Measurements from ENCODE around the gene KLK4. TPM values are rescaled to one million over a fixed set of nuclear protein-coding genes. Genes with fewer than 3 reads are reported as not detected.
A peak's percentile ranks its signal among the peaks of the same experiment; 100 is the strongest.
"Not testable (repeated sequence)": the region's sequence is repeated elsewhere in the genome, so short reads cannot be mapped to it uniquely, and the experiment has no call there.

KLK4 gene
- total RNA-seq, 2 experiments from 2014 or later, result not detected

DNA sequence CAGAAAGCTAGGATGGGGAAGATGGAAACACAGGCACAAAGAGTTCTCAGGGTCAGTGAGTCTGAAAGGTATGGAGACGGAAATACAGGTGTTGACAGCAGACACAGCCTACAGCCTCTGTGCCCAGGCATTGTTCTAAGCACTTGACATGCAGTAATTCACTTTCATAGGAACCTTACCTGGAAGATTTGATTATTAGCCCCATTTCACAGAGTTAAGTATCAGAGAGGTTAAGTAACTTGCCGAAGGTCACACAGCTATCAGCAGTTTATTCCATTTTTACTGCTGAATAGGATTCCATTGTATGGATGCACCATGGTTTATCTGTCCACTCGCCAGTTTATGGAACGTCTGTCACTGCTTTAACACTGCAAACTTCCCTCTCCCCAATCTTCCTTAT is 13.2 kb downstream of the KLK4 start:
- H3K27me3 Mint-ChIP-seq, result peaks cover 27% of the 10 kb centered on the region
- peaks cover 4% of the 10 kb centered on the region for H3K4me1 Mint-ChIP-seq

DNA sequence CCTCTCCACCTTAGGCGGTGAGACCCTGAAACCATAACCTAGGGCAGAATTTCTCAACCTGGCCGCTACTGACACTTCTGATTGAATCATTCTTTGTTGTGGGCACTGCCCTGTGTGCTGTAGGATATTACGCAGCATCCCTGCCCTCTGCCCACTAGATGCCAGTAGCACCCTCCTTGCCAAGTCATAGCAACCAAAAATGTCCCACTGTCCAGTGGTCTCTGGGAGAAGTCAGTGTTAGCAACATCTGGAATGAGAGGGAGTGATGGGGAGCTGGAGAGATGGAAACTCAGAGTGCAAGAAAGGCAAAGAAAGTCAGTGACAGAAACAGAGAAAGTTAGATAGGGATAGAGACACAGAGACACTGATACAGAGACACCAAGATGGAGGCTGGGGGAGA is 13.6 kb downstream of the KLK4 start:
- Mint-ChIP-seq H3K27ac (no peak overlapping the region), H3K36me3 (peaks cover 2% of the 10 kb centered on the region), H3K4me3 (no peak overlapping the region), H3K27me3 (peaks cover 27% of the 10 kb centered on the region), H3K4me1 (peaks cover 4% of the 10 kb centered on the region), H3K9me3 (peaks cover 5% of the 10 kb centered on the region)
- no peak for DNase-seq

More for the DNA sequence above, 13.2 kb downstream of the KLK4 start:
- no peak overlapping the region for H3K27ac Mint-ChIP-seq
- DNase-seq, result no peak
- peaks cover 2% of the 10 kb centered on the region for H3K36me3 Mint-ChIP-seq
- H3K4me3 Mint-ChIP-seq, result no peak overlapping the region
- H3K9me3 Mint-ChIP-seq, result peaks cover 5% of the 10 kb centered on the region

GRCh38 chr19:50897191-50897607 is 14.0 kb downstream of the KLK4 start:
- peaks cover 5% of the 10 kb centered on the region for H3K9me3 Mint-ChIP-seq
- H3K4me1 Mint-ChIP-seq, result peaks cover 4% of the 10 kb centered on the region
- peaks cover 29% of the 10 kb centered on the region for H3K27me3 Mint-ChIP-seq
- no peak for DNase-seq
- H3K27ac Mint-ChIP-seq, result no peak overlapping the region
- peaks cover 2% of the 10 kb centered on the region for H3K36me3 Mint-ChIP-seq
- no peak overlapping the region for H3K4me3 Mint-ChIP-seq

DNA sequence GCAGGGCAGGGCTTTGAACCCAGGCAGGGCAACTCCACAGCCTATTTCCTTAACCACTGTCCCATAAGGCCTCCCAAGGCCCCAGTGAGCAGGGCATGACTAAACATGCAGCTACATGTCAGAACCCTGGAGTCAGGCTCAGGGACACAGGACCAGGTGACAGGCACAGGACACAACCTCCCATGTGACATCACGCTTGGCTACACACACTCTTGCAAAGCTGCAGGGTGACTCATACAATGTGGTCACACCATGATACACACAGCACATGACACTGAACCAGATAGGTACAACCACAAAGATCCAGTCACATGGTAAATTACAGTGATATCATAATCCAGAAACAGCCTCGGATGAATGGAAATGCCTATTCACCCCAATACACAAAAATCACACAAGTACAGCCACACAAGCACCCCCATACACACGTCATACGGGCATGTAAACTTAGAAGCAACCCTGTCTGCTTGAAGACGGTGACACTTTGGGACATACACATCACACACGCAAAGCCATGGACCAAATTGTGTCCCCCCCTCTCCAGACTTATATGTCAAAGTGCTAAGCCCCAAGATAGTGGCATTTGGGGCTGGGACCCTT is 14.5 kb downstream of the KLK4 start:
- peaks cover 5% of the 10 kb centered on the region for H3K9me3 Mint-ChIP-seq
- DNase-seq, result peak; percentile 36

GRCh38 chr19:50896089-50896590 is 15.1 kb downstream of the KLK4 start:
- H3K4me1 Mint-ChIP-seq, H3K9me3 Mint-ChIP-seq, H3K4me3 Mint-ChIP-seq, H3K36me3 Mint-ChIP-seq, DNase-seq, H3K27ac Mint-ChIP-seq: not testable (repeated sequence)
- peaks cover 30% of the 10 kb centered on the region for H3K27me3 Mint-ChIP-seq

More for the DNA sequence above, 14.5 kb downstream of the KLK4 start:
- H3K27me3 Mint-ChIP-seq, result peaks cover 33% of the 10 kb centered on the region
- no peak overlapping the region for H3K27ac Mint-ChIP-seq
- H3K36me3 Mint-ChIP-seq, result peaks cover 2% of the 10 kb centered on the region
- no peak overlapping the region for H3K4me3 Mint-ChIP-seq
- H3K4me1 Mint-ChIP-seq, result peaks cover 4% of the 10 kb centered on the region

GRCh38 chr19:50894478-50895356 is 16.5 kb downstream of the KLK4 start:
- Mint-ChIP-seq H3K4me3 (no peak overlapping the region), H3K36me3 (peaks cover 2% of the 10 kb centered on the region), H3K27me3 (peaks cover 28% of the 10 kb centered on the region), H3K27ac (no peak overlapping the region), H3K4me1 (peaks cover 5% of the 10 kb centered on the region), H3K9me3 (peaks cover 5% of the 10 kb centered on the region)
- DNase-seq, result no peak

DNA sequence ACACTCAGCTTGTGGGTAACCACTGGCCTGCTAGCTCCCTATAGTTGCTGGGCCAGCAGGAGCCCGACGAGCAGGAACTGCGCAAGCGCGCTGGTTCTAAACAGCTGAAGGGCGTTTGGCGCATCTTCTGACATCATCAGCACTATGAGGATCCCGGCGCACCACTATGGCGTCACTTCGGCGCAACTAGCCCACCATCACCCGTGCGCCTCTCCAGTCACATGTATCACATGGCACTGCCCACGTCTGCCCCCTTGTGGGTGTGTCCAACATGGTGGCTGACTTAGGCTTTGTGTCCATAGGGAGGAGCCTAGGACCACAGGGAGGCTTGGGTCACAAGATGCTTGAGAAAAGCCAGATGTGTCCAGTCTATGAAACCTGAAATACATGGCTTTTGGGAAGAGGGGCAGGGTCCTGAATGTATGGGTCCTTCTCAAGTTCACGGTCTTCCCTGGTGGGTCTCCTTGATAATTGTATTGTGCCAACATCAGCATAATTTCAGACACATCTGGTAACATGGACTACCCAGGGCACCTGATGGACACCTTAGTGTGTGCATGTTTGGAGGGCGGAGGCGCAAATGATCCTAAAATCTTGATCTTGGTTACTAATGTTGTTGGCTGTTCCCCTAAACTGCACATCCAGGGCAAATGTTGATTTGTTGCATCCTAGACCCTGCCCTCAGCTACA is 18.0 kb downstream of the KLK4 start:
- Mint-ChIP-seq H3K27ac (no peak overlapping the region), H3K27me3 (peaks cover 31% of the 10 kb centered on the region), H3K4me3 (no peak overlapping the region), H3K4me1 (peaks cover 5% of the 10 kb centered on the region), H3K9me3 (peaks cover 5% of the 10 kb centered on the region), H3K36me3 (peaks cover 2% of the 10 kb centered on the region)
- no peak for DNase-seq

GRCh38 chr19:50891253-50891625 is 20.0 kb downstream of the KLK4 start:
- no peak for DNase-seq
- Mint-ChIP-seq H3K9me3 (peaks cover 5% of the 10 kb centered on the region), H3K4me1 (peaks cover 2% of the 10 kb centered on the region), H3K27me3 (peaks cover 36% of the 10 kb centered on the region), H3K4me3 (no peak overlapping the region), H3K27ac (no peak overlapping the region), H3K36me3 (peaks cover 2% of the 10 kb centered on the region)

- H3K4me3 Mint-ChIP-seq, result no peak overlapping the region
- no peak overlapping the region for H3K27ac Mint-ChIP-seq
- peaks cover 2% of the 10 kb centered on the region for H3K4me1 Mint-ChIP-seq
- no peak for DNase-seq
- no peaks in the 10 kb centered on the region for H3K36me3 Mint-ChIP-seq
- H3K9me3 Mint-ChIP-seq, result peaks cover 5% of the 10 kb centered on the region
- H3K27me3 Mint-ChIP-seq, result peaks cover 36% of the 10 kb centered on the region
These were observed 20.6 kb downstream of the KLK4 start for GRCh38 chr19:50890422-50891252.

DNA sequence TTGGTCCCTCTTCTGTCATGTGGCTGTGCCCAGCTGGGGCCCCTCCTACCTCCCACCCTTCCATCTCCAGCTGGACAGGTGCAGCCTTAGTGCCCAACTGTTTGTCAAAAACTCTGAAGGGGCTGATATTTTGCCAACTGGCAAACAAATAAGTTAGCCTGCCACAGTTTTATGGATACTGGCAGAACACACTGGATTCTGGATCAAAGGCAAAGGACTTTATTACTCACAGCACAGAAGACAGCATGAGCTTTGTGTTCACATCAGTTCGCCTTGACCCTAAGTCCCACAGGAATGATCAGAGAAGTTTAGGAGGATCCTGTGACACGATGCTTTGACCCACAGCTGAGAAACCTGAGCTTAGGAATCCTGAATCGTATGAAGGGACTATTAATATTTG is 21.6 kb downstream of the KLK4 start:
- no peaks in the 10 kb centered on the region for H3K9me3 Mint-ChIP-seq
- H3K36me3 Mint-ChIP-seq, result no peaks in the 10 kb centered on the region
- H3K27me3 Mint-ChIP-seq, result peaks cover 43% of the 10 kb centered on the region
- no peak overlapping the region for H3K4me3 Mint-ChIP-seq
- no peak for DNase-seq
- peaks cover 2% of the 10 kb centered on the region for H3K4me1 Mint-ChIP-seq
- no peak overlapping the region for H3K27ac Mint-ChIP-seq

GRCh38 chr19:50882188-50882587 is 29.0 kb downstream of the KLK4 start:
- no peak for DNase-seq
- no peak overlapping the region for H3K4me3 Mint-ChIP-seq
- no peaks in the 10 kb centered on the region for H3K36me3 Mint-ChIP-seq
- no peaks in the 10 kb centered on the region for H3K4me1 Mint-ChIP-seq
- H3K27me3 Mint-ChIP-seq, result peaks cover 46% of the 10 kb centered on the region
- H3K9me3 Mint-ChIP-seq, result no peaks in the 10 kb centered on the region
- H3K27ac Mint-ChIP-seq, result no peak overlapping the region

GRCh38 chr19:50880241-50880640 is 31.0 kb downstream of the KLK4 start:
- Mint-ChIP-seq H3K36me3 (no peaks in the 10 kb centered on the region), H3K4me1 (no peaks in the 10 kb centered on the region), H3K4me3 (no peak overlapping the region), H3K9me3 (no peaks in the 10 kb centered on the region), H3K27me3 (peaks cover 46% of the 10 kb centered on the region), H3K27ac (no peak overlapping the region)
- no peak for DNase-seq

DNA sequence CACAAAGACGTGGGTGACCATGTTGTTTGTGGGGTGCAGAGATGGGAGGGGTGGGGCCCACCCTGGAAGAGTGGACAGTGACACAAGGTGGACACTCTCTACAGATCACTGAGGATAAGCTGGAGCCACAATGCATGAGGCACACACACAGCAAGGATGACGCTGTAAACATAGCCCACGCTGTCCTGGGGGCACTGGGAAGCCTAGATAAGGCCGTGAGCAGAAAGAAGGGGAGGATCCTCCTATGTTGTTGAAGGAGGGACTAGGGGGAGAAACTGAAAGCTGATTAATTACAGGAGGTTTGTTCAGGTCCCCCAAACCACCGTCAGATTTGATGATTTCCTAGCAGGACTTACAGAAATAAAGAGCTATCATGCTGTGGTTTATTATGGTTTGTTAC is 32.3 kb downstream of the KLK4 start:
- Mint-ChIP-seq H3K36me3 (no peaks in the 10 kb centered on the region), H3K9me3 (no peaks in the 10 kb centered on the region), H3K27ac (no peak overlapping the region), H3K4me1 (no peaks in the 10 kb centered on the region), H3K27me3 (peaks cover 41% of the 10 kb centered on the region), H3K4me3 (no peak overlapping the region)
- no peak for DNase-seq

GRCh38 chr19:50877338-50877737 is 33.9 kb downstream of the KLK4 start:
- H3K9me3 Mint-ChIP-seq, result no peaks in the 10 kb centered on the region
- no peak overlapping the region for H3K4me3 Mint-ChIP-seq
- no peak overlapping the region for H3K27ac Mint-ChIP-seq
- peaks cover 36% of the 10 kb centered on the region for H3K27me3 Mint-ChIP-seq
- H3K4me1 Mint-ChIP-seq, result no peaks in the 10 kb centered on the region
- DNase-seq, result no peak
- H3K36me3 Mint-ChIP-seq, result no peaks in the 10 kb centered on the region

Measured in activated naive CD8-positive, alpha-beta T cell treated with anti-CD3 and anti-CD28 coated beads for 36 hours (primary cell).